Panc1 (cell line): ENCODE data around the gene XXYLT1.

ENCODE experiments used
- POLR2AphosphoS5 ChIP-seq: IDR thresholded peaks from 2 replicates; pipeline ENCODE4 v1.6.1; 2012; ENCODE audit warnings: mild to moderate bottlenecking, low read depth, low read length, moderate library complexity
- TF ChIP-seq, protein P1 (sequence below): fragments of 450-650 bp; IDR thresholded peaks from 2 replicates; pipeline ENCODE4 v1.5.1; 2017; ENCODE audit warnings: mild to moderate bottlenecking

DNA sequence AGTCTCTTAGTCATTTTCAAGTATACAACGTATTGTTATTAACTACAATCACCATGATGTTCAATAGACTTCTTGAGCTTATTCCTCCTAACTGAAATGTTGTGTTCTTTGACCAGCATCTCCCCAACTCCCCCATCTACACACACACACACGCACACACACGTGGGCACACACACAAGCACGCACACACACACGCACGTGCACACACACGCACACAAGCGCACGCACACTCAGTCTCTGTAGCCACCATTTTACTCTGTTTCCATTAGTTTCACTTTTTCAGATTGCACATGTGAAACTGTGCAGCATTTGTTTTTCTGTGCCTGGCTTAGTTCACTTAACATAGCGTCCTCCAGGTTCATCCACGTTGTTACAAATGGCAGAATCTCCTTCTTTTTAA lies 247.0 kb downstream of the XXYLT1 start:
- TF ChIP-seq, protein P1, sequence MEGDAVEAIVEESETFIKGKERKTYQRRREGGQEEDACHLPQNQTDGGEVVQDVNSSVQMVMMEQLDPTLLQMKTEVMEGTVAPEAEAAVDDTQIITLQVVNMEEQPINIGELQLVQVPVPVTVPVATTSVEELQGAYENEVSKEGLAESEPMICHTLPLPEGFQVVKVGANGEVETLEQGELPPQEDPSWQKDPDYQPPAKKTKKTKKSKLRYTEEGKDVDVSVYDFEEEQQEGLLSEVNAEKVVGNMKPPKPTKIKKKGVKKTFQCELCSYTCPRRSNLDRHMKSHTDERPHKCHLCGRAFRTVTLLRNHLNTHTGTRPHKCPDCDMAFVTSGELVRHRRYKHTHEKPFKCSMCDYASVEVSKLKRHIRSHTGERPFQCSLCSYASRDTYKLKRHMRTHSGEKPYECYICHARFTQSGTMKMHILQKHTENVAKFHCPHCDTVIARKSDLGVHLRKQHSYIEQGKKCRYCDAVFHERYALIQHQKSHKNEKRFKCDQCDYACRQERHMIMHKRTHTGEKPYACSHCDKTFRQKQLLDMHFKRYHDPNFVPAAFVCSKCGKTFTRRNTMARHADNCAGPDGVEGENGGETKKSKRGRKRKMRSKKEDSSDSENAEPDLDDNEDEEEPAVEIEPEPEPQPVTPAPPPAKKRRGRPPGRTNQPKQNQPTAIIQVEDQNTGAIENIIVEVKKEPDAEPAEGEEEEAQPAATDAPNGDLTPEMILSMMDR, result no peak
- TF ChIP-seq POLR2AphosphoS5, result no peak
